NK-92 (cell line): ENCODE data around the gene SPAG7.

Source experiments
- DNase-seq: peaks from one replicate; lab custom pipeline; 2025; ENCODE audit not compliant: unreplicated experiment; lab: John Stamatoyannopoulos, UW

The SPAG7 gene

DNA sequence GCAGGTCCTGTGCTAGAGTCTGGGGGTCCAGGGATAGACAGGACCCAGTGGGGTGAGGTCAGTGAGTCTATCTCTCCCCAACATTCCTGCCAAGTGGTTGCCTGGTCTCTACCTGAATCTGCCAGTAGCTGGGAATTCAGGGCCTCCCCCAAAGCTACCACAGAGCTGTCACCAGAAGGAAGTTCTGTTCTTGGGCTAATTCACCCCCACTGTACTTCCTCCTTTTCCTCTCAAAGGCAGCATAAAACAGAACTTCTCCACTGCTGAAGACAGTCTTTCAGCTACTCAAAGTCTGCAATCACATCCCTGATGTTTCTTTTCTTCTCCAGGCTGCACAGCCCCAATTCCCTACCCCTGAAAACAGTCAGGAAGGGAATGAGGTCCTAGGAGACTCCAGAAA is 11.1 kb upstream of the SPAG7 start:
- DNase-seq, result no peak

- DNase-seq, result no peak
Measured at GRCh38 chr17:4974115-4974670, 6.6 kb upstream of the SPAG7 start.

GRCh38 chr17:4973256-4974114 is 5.9 kb upstream of the SPAG7 start:
- no peak for DNase-seq

DNA sequence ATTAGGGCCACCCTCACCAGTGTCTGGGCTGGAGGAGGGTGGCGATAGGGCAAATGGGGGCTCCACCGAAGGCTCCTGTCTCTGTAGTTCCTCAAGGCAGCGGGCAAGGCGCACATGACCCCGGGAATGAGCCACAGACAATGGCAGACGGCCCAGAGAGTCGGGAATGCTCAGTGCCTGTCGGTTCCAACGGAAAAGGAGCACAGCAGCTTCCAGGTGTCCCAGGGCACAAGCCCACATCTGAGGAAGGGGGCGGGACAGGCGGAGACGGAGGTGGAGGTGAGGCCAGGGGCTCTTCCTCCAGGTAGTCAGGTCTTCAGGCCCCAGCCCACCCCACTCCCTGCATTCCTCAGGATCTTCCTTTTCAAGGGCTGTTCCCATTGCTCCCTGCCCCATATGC is 5.1 kb upstream of the SPAG7 start:
- DNase-seq, result no peak

GRCh38 chr17:4972322-4972721 is 4.7 kb upstream of the SPAG7 start:
- no peak for DNase-seq

GRCh38 chr17:4971826-4972225 is 4.2 kb upstream of the SPAG7 start:
- DNase-seq, result no peak

DNA sequence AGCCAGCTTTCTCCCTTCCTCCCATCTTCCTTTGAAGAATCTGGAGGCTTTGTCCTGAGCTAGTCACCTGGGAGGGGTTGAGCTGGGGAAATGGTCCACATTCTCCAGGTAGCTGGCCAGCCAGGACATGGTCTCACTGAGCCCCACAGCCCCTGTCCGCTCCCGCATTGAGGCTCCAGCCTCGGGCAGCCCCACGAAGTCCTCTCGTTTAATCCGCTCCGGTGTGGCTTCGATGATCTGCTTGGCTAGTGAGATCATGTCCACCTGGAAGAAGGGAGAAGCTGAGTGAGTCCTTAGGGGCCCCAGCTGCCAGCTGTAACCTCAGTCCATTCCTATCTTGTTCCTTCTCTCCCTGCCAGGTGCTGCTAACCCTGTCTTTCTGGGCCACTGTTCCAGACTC is 2.7 kb upstream of the SPAG7 start:
- DNase-seq, result no peak

GRCh38 chr17:4969551-4970173 is 2.0 kb upstream of the SPAG7 start:
- DNase-seq, result no peak

DNA sequence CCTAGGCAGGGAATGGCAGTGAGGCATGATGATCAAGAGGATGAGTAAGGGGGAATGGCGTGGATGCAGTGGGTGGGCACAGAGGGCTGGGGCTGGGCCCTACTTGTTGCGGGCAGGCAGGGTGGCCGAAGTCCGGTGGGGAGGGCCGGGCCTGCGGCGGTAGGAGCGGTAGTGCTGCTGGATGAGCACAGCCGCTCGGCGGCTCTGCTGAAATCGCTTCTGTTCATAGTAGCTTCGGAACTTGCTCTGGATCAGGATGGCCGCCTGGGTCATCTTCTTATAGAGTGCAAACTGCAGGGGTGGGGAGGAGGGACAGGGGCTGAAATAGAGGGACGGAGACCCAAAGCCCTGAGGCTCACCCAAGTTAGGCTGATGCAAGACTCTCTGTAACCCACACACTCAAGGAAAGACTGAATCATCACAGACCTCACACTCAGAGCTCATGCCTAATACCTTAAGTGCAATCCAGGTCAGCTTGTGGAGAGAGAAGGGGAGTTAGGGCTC is 1.5 kb upstream of the SPAG7 start:
- DNase-seq, result no peak

DNA sequence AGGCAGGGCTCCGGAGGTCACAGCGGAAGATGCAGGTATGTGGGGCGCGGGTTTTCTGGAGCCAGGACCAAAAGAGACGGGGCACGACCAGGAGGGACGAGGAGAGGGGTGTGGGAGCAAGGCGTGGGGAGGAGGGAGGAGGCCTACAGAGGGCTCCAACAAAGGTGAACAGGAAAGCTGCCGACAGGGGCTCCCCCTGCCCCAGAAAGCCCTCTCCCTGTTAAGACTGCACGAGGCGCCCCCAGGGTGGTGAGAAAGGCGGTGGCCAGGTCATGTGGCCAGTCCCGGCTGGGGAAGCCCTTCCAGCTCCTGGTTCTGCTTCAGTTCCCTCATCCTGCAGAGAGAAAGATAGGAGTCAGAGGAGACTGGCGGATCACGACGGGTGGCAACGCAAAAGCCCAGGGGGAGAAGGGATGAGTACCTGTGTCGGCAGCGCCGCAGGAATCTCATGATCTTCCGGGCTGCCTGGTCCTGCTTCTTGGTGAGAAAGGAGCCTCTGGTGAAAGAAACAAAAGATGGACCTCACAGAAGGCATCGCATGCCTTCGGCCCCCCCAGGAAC is 949 bp upstream of the SPAG7 start:
- DNase-seq, result no peak

DNA sequence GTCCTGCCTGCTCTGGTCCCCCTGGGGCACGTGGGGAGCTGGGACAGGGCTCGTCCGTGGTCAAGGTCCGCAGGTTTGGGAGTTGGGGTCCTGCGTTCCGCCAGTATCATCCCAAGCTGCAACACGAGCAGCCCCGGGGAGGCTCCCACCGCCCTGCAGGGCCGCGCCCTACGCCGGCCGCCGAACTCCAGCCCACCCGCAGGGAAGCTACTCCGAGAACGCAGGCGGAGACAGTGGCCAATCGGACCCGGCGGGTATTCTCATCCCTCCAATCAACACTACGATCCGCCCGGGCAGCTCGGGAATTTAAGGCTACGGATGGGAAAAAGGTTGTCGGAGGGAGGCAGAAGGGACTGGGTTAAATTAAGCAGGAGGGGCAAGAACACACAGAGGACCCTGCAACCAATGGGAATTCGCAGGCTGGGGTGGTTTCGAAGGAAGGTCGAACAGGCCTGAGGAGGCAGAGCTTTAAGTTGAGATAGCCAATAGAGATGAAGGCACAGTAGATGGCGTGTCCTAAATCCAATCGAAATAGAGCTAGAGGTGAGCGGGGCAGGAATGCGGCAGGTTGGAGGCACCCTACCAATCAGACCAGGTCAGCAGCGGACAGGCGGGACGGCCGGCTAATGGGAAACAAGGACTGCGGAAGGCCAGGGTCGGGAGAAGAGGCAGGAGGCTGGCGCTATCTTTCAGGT is 626 bp downstream of the SPAG7 start:
- peak; percentile 72 for DNase-seq

DNA sequence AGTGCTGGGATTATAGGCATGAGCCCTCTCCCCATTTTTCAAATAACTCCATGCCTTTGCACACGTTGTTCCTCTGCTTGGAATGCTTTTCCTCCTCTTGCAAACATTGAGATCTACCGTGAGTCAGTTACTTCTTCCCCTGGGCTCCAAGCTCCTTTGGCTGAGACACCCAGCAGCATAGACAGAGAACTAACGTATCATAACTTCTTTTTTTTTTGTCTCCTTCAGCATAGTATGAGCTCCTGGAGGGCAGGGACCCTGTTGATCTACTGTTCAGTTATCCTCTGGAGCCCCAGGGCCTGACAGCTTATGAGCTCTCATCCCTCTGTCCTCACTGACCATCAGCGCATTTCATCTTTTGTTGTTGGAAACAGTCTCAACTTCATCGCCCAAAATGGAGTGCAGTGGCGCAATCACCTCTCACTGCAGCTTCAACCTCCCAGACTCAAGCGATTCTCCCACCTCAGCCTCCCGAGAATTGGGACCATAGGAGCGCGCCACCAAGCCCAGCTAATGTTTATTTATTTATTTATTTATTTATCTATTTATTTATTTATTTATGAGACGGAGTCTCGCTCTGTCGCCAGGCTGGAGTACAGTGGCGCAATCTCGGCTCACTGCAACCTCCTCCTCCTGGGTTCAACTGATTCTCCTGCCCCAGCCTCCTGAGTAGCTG is 2.2 kb downstream of the SPAG7 start:
- DNase-seq, result no peak

- no peak for DNase-seq
Measured at GRCh38 chr17:4960279-4960922, 7.2 kb downstream of the SPAG7 start.

- DNase-seq, result no peak
Measured at GRCh38 chr17:4959261-4959965, 8.2 kb downstream of the SPAG7 start.

DNA sequence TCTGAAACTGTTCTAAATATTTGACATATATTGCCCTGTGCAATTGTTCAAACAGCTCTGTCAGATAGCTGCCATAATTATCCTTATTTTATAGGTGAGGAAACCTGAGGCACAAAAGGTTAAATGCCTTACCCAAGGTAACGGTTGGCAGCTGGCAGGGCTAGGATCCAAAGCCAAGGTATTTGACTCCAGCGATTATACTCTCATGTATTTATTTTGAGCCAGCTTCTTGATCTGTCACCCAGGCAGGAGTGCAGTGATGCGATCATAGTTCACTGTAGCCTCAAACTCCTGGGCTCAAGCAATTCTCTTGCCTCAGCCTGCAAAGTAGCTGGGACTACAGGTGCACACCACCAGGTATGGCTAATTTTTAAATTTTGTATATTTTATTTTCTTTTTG is 9.5 kb downstream of the SPAG7 start:
- no peak for DNase-seq

DNA sequence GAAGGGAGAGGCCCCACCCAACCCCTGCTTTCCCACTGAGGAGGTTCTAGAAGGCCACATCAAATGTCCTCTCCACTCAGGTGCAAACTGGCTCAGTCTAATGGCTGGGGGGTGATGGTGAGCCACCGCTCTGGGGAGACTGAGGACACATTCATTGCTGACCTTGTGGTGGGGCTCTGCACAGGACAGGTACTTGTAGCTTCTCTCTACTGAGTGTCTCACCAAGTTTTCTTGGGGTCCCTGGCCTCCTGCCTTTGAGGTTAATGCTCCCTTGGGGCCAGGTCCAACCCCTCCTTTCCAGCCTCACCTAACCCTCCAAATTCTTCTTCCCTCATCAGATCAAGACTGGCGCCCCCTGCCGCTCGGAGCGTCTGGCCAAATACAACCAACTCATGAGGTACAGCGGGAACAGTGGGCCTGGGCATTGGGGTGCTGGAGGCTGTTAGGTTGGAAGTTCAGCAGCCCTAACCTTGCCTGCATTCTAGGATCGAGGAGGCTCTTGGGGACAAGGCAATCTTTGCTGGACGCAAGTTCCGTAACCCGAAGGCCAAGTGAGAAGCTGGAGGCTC is 11.0 kb downstream of the SPAG7 start:
- DNase-seq, result no peak

- no peak for DNase-seq
Measured at GRCh38 chr17:4955091-4955490, 12.5 kb downstream of the SPAG7 start.

- DNase-seq, result no peak
Measured at GRCh38 chr17:4953451-4953961, 14.1 kb downstream of the SPAG7 start.

- no peak for DNase-seq
Measured at GRCh38 chr17:4951486-4951885, 16.1 kb downstream of the SPAG7 start.
